CD4-positive, CD25-positive, alpha-beta regulatory T cell (primary cell): ENCODE measurements around the gene NOP9. TPM values are rescaled to one million over a fixed set of nuclear protein-coding genes. Genes with fewer than 3 reads are reported as not detected.

ENCODE experiments used
- ATAC-seq, 2 donors: fragments of 150-1000 bp; cut with Tn5 transposase; one replicate each; pipeline ENCODE4 v1.10.0; 2021; ENCODE audit warnings: low read depth in 2 of 2, moderate number of reproducible peaks in 2 of 2, moderate library complexity in 1 of 2
- DNase-seq, 3 donors: peaks; one replicate each; pipeline versions ENCODE4 v3.0.0 to v3.0.0-alpha.2; 2012 to 2022; ENCODE audit warnings: mixed read lengths in 1 of 3
- H3K27ac ChIP-seq: one replicate; pipeline ENCODE4 v1.7.0; 2013; ENCODE audit warnings: mild to moderate bottlenecking, low read length; ENCODE audit not compliant: insufficient read depth, poor library complexity, severe bottlenecking
- H3K27me3 ChIP-seq: one replicate; pipeline ENCODE4 v1.7.0; 2013; ENCODE audit warnings: low read length; ENCODE audit not compliant: control insufficient read depth, insufficient read depth
- H3K36me3 ChIP-seq: one replicate; pipeline ENCODE4 v1.7.0; 2013; ENCODE audit warnings: mild to moderate bottlenecking, low read length, moderate library complexity; ENCODE audit not compliant: control insufficient read depth, insufficient read depth
- H3K4me1 ChIP-seq: 2 replicates; pipeline ENCODE4 v1.7.0; 2013; ENCODE audit warnings: mild to moderate bottlenecking, low read length; ENCODE audit not compliant: insufficient read depth, control insufficient read depth, poor library complexity, severe bottlenecking
- H3K4me3 ChIP-seq: one replicate; pipeline ENCODE4 v1.7.0; 2013; ENCODE audit warnings: low read depth, mild to moderate bottlenecking, low read length, moderate library complexity
- H3K9me3 ChIP-seq, 2 experiments: 1 replicate in 1 of 2; 2 replicates in 1 of 2; pipeline ENCODE4 v1.7.0; 2013; ENCODE audit warnings: low read length in 2 of 2, mild to moderate bottlenecking in 1 of 2, moderate library complexity in 1 of 2; ENCODE audit not compliant: control insufficient read depth in 2 of 2
- H3K27ac Mint-ChIP-seq, 3 donors: one replicate each; pipeline ENCODE4 v1.8.0; 2020 to 2022; ENCODE audit warnings: mild to moderate bottlenecking in 3 of 3, mixed read lengths in 3 of 3, moderate library complexity in 2 of 3
- H3K27me3 Mint-ChIP-seq: one replicate; pipeline ENCODE4 v1.8.0; 2022; ENCODE audit warnings: mild to moderate bottlenecking, mixed read lengths
- H3K36me3 Mint-ChIP-seq: one replicate; pipeline ENCODE4 v1.8.0; 2020; ENCODE audit warnings: mixed read lengths
- H3K4me1 Mint-ChIP-seq, 4 donors: one replicate each; pipeline ENCODE4 v1.8.0; 2020 to 2022; ENCODE audit warnings: mixed read lengths in 4 of 4, mild to moderate bottlenecking in 1 of 4
- H3K4me3 Mint-ChIP-seq, 4 donors: one replicate each; pipeline ENCODE4 v1.8.0; 2020 to 2022; ENCODE audit warnings: mild to moderate bottlenecking in 4 of 4, mixed read lengths in 4 of 4, moderate library complexity in 3 of 4
- H3K9me3 Mint-ChIP-seq, 7 donors: one replicate each; pipeline ENCODE4 v1.8.0; 2020 to 2022; ENCODE audit warnings: mixed read lengths in 7 of 7, mild to moderate bottlenecking in 3 of 7, moderate library complexity in 2 of 7
- polyA plus RNA-seq, 4 donors: library from polyadenylated mRNA; unstranded; fragments of 300-500 nt; fragmentation: Illumina TruSeq; gene quantifications; one replicate each; pipeline ENCODE4 v1.2.3, GENCODE V29; 2021
- total RNA-seq: library from RNA; stranded (reverse); gene quantifications from one replicate; pipeline ENCODE4 v1.2.3, GENCODE V29; 2022

Gene NOP9
- total and polyA plus RNA-seq, 5 donors from 2014 or later: 1.3 to 30.0 (median 2.1) TPM

GRCh38 chr14:24289649-24290280, 9.9 kb upstream of the NOP9 start:
- H3K9me3 ChIP-seq: no peaks in the 10 kb centered on the region
- Mint-ChIP-seq H3K9me3 (no peaks in the 10 kb centered on the region), H3K27me3 (no peaks in the 10 kb centered on the region), H3K4me1 (peaks cover 0 to 12% (median 3%) of the 10 kb centered on the region in 4 donors), H3K36me3 (peaks cover 42% of the 10 kb centered on the region), H3K27ac (no peak overlapping the region), H3K4me3 (no peak overlapping the region)
- peaks cover 30% of the 10 kb centered on the region for H3K36me3 ChIP-seq
- DNase-seq (peak in 1 of 3 donors; percentile 53), ATAC-seq (peak; percentile 67 to 78)
- H3K27ac ChIP-seq: no peak overlapping the region
- H3K4me3 ChIP-seq: no peak overlapping the region
- H3K27me3 ChIP-seq: no peaks in the 10 kb centered on the region
- H3K4me1 ChIP-seq: peaks cover 7% of the 10 kb centered on the region

- Histone ChIP-seq H3K4me3 (no peak overlapping the region), H3K36me3 (peaks cover 39% of the 10 kb centered on the region), H3K4me1 (peaks cover 7% of the 10 kb centered on the region), H3K27me3 (no peaks in the 10 kb centered on the region), H3K9me3 (no peaks in the 10 kb centered on the region), H3K27ac (no peak overlapping the region)
- no peaks in the 10 kb centered on the region for H3K9me3 Mint-ChIP-seq
- H3K4me3 Mint-ChIP-seq: peak overlapping the region in 1 of 4 donors; percentile 13
- H3K27ac Mint-ChIP-seq: peak overlapping the region in 1 of 3 donors; percentile 75
- ATAC-seq (no peak), DNase-seq (no peak)
- peaks cover 44% of the 10 kb centered on the region for H3K36me3 Mint-ChIP-seq
- peaks cover 0 to 12% (median 3%) of the 10 kb centered on the region in 4 donors for H3K4me1 Mint-ChIP-seq
- no peaks in the 10 kb centered on the region for H3K27me3 Mint-ChIP-seq
Measured at GRCh38 chr14:24290746-24291145, 8.9 kb upstream of the NOP9 start.

- no peak overlapping the region for H3K4me3 ChIP-seq
- peaks cover 46% of the 10 kb centered on the region for H3K36me3 ChIP-seq
- peaks cover 50% of the 10 kb centered on the region for H3K36me3 Mint-ChIP-seq
- ATAC-seq (no peak), DNase-seq (no peak)
- H3K27me3 ChIP-seq: no peaks in the 10 kb centered on the region
- no peak overlapping the region for H3K4me3 Mint-ChIP-seq
- no peak overlapping the region for H3K27ac ChIP-seq
- no peaks in the 10 kb centered on the region for H3K27me3 Mint-ChIP-seq
- H3K9me3 Mint-ChIP-seq: no peaks in the 10 kb centered on the region
- H3K4me1 ChIP-seq: peaks cover 7% of the 10 kb centered on the region
- H3K9me3 ChIP-seq: no peaks in the 10 kb centered on the region
- H3K4me1 Mint-ChIP-seq: peaks cover under 1 to 19% (median 9%) of the 10 kb centered on the region in 4 donors
- peak overlapping the region in 1 of 3 donors; percentile 8 for H3K27ac Mint-ChIP-seq
Measured at GRCh38 chr14:24291446-24292117, 8.1 kb upstream of the NOP9 start.

GRCh38 chr14:24292118-24292807, 7.4 kb upstream of the NOP9 start:
- Mint-ChIP-seq H3K9me3 (no peaks in the 10 kb centered on the region), H3K4me1 (peaks cover 8 to 25% (median 16%) of the 10 kb centered on the region in 4 donors), H3K27me3 (no peaks in the 10 kb centered on the region), H3K4me3 (no peak overlapping the region), H3K36me3 (peaks cover 50% of the 10 kb centered on the region), H3K27ac (peak overlapping the region in 2 of 3 donors; percentile 8 to 46)
- DNase-seq (no peak), ATAC-seq (no peak)
- no peaks in the 10 kb centered on the region for H3K9me3 ChIP-seq
- peaks cover 11% of the 10 kb centered on the region for H3K4me1 ChIP-seq
- no peak overlapping the region for H3K4me3 ChIP-seq
- H3K36me3 ChIP-seq: peaks cover 46% of the 10 kb centered on the region
- no peaks in the 10 kb centered on the region for H3K27me3 ChIP-seq
- no peak overlapping the region for H3K27ac ChIP-seq

GRCh38 chr14:24293525-24293924, 6.1 kb upstream of the NOP9 start:
- H3K9me3 Mint-ChIP-seq: no peaks in the 10 kb centered on the region
- Histone ChIP-seq H3K4me3 (no peak overlapping the region), H3K36me3 (peaks cover 46% of the 10 kb centered on the region), H3K4me1 (peaks cover 17% of the 10 kb centered on the region), H3K27ac (no peak overlapping the region), H3K9me3 (no peaks in the 10 kb centered on the region), H3K27me3 (no peaks in the 10 kb centered on the region)
- H3K27ac Mint-ChIP-seq: peak overlapping the region in 1 of 3 donors; percentile 56
- H3K4me1 Mint-ChIP-seq: peaks cover 14 to 27% (median 22%) of the 10 kb centered on the region in 4 donors
- peaks cover 44% of the 10 kb centered on the region for H3K36me3 Mint-ChIP-seq
- no peaks in the 10 kb centered on the region for H3K27me3 Mint-ChIP-seq
- no peak for ATAC-seq
- H3K4me3 Mint-ChIP-seq: peak overlapping the region in 1 of 4 donors; percentile 43
- no peak for DNase-seq

- H3K9me3 ChIP-seq: no peaks in the 10 kb centered on the region
- peak overlapping the region; percentile 0 for H3K4me3 ChIP-seq
- no peaks in the 10 kb centered on the region for H3K27me3 ChIP-seq
- DNase-seq: peak; percentile 55 to 84 (median 78)
- peaks cover 32% of the 10 kb centered on the region for H3K36me3 ChIP-seq
- ATAC-seq: peak; percentile 63 to 70
- no peaks in the 10 kb centered on the region for H3K27me3 Mint-ChIP-seq
- H3K9me3 Mint-ChIP-seq: no peaks in the 10 kb centered on the region
- peaks cover 31% of the 10 kb centered on the region for H3K4me1 ChIP-seq
- H3K27ac Mint-ChIP-seq: peak overlapping the region; percentile 69 to 93 (median 92)
- peak overlapping the region; percentile 84 for H3K27ac ChIP-seq
- peaks cover 29% of the 10 kb centered on the region for H3K36me3 Mint-ChIP-seq
- peaks cover 22 to 50% (median 35%) of the 10 kb centered on the region in 4 donors for H3K4me1 Mint-ChIP-seq
- peak overlapping the region in 3 of 4 donors; percentile 39 to 86 (median 65) for H3K4me3 Mint-ChIP-seq
Measured at GRCh38 chr14:24296341-24297157, 3.1 kb upstream of the NOP9 start.
